ENCODE measurements around the gene CLRN3.

DNA sequence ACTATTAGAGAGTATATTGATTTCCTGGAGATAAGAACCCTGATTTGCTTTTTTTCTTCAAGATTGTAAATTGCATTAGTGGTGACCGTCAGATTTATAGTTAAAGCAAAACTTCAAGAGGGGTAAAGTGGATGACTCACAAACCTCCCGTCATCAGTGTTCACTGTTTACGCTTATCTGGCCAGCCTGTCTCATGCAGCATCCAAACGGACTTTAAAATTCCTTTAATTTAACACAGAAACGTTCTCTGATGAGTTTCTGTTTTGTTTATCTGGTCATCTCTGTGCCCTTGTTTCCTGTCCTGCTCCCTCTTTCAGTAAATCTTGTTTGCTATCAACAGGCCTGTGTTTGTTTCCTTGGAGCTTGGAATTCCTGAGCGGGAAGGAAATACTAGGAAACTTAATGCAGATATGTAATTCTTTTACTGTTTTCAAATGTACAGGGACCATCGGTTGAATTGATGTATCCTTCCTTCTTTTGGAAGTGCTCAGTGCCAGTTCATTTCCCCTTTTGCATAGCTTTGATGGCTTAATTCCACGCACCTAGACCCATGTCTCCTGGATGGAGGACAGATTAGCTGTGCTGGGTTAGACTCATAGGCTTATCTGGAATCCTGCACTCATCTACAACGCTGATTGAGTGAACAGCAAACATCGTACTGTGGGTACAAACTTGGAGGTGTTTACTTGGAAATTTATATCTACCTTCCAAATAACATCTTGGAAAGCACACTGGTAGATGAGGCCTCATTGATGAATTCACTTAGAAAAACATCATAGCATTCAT lies 35.5 kb upstream of the CLRN3 start:
- TF ChIP-seq, protein P1, sequence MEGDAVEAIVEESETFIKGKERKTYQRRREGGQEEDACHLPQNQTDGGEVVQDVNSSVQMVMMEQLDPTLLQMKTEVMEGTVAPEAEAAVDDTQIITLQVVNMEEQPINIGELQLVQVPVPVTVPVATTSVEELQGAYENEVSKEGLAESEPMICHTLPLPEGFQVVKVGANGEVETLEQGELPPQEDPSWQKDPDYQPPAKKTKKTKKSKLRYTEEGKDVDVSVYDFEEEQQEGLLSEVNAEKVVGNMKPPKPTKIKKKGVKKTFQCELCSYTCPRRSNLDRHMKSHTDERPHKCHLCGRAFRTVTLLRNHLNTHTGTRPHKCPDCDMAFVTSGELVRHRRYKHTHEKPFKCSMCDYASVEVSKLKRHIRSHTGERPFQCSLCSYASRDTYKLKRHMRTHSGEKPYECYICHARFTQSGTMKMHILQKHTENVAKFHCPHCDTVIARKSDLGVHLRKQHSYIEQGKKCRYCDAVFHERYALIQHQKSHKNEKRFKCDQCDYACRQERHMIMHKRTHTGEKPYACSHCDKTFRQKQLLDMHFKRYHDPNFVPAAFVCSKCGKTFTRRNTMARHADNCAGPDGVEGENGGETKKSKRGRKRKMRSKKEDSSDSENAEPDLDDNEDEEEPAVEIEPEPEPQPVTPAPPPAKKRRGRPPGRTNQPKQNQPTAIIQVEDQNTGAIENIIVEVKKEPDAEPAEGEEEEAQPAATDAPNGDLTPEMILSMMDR (IDR thresholded peaks at IDR 0.05; ENCODE audit: insufficient read depth, low read length, poor library complexity, severe bottlenecking): no peak
- no peak for TF ChIP-seq EZH2phosphoT487 (conservative IDR thresholded peaks at IDR 0.05; ENCODE audit: low read length)

All from SU-DHL-6 (cell line).